Heart left ventricle (tissue), 16 donors: ENCODE results near the gene FLYWCH2. TPM values are rescaled to one million over a fixed set of nuclear protein-coding genes. Genes with fewer than 3 reads are reported as not detected.

Source experiments
- ATAC-seq, 4 donors: fragments of 200-7000 bp; cut with Tn5 transposase; one replicate each; pipeline ENCODE4 v1.9.1; 2020 to 2022; ENCODE audit warnings: moderate library complexity in 4 of 4, mild to moderate bottlenecking in 3 of 4, moderate number of reproducible peaks in 1 of 4
- DNase-seq, 5 donors: peaks; one replicate each; pipeline ENCODE4 v3.0.0-alpha.2; 2020
- H3K27ac ChIP-seq, 12 donors: fragments of 200-600 bp; sonication (generic) in 4 of 12; one replicate each; pipeline versions ENCODE4 v1.5.0 to v1.8.0; 2016 to 2022; ENCODE audit warnings: mild to moderate bottlenecking in 2 of 12
- H3K27me3 ChIP-seq, 9 donors: fragments of 200-600 bp; sonication (generic) in 2 of 9; one replicate each; pipeline versions ENCODE4 v1.5.1 to v1.8.0; 2016 to 2022; ENCODE audit warnings: mild to moderate bottlenecking in 3 of 9
- H3K36me3 ChIP-seq, 9 donors: fragments of 200-600 bp; sonication (generic) in 2 of 9; one replicate each; pipeline versions ENCODE4 v1.5.0 to v1.8.0; 2018 to 2022; ENCODE audit warnings: mild to moderate bottlenecking in 2 of 9
- H3K4me1 ChIP-seq, 12 donors: fragments of 200-600 bp; sonication (generic) in 4 of 12; one replicate each; pipeline versions ENCODE4 v1.5.0 to v1.8.0; 2016 to 2022; ENCODE audit warnings: mild to moderate bottlenecking in 3 of 12
- H3K4me3 ChIP-seq, 12 donors: fragments of 200-600 bp; sonication (generic) in 4 of 12; one replicate each; pipeline versions ENCODE4 v1.5.0 to v1.8.0; 2017 to 2022; ENCODE audit warnings: mild to moderate bottlenecking in 9 of 12, moderate library complexity in 4 of 12
- H3K9me3 ChIP-seq, 12 donors: fragments of 200-600 bp; sonication (generic) in 4 of 12; one replicate each; pipeline versions ENCODE4 v1.5.0 to v1.8.0; 2016 to 2022; ENCODE audit warnings: mild to moderate bottlenecking in 1 of 12
- POLR2A ChIP-seq, 2 donors: fragments of 450-650 bp; IDR thresholded peaks; one replicate each; pipeline ENCODE4 v1.6.1; 2017; ENCODE audit warnings: antibody characterized with exemption in 2 of 2, mild to moderate bottlenecking in 2 of 2, moderate library complexity in 2 of 2
- WGBS, 4 donors: extraction: QIAGEN DNeasy Blood & Tissue Kit in 2 of 4; methylation state at CpG; one replicate each; pipeline versions ENCODE4 v1.1.5 to v1.1.7; 2013 to 2018; 5-methylcytosine and 5-hydroxymethylcytosine counted together
- intact Hi-C, 10 donors: fragments of 100-400 bp; cut with DNase I; formaldehyde crosslinking; loops; one replicate each; pipeline versions ENCODE4 v1.11.1 to v1.14.2; 2022
- polyA plus RNA-seq, 2 donors: library from polyadenylated mRNA; stranded (reverse); fragments of 200-250 nt; gene quantifications; one replicate each; pipeline ENCODE4 v1.2.3, GENCODE V29; 2013
- total RNA-seq, 9 donors: library from RNA; depleted of rRNA in 2 of 9; stranded (reverse); fragments of >200 nt in 2 of 9; fragmentation: NEBNext Ultra II Directional in 3 of 9; extraction: Animal tissue kit (Norgen Biotek cat#: 25700) in 3 of 9; gene quantifications; one replicate each; pipeline versions ENCODE4 v1.1.0 to v1.2.4, GENCODE V29; 2016 to 2023
- TF ChIP-seq, protein P1 (sequence below), 12 donors: fragments of 200-600 bp; sonication (generic) in 4 of 12; IDR thresholded peaks; one replicate each; pipeline versions ENCODE4 v1.5.0 to v1.8.0; 2018 to 2022; ENCODE audit warnings: antibody characterized with exemption in 12 of 12, mild to moderate bottlenecking in 5 of 12
- donor health status: ischemic (EF 13 %, LVEDD 7.1; RV severe dilation, severe dysfunction).
- donor health status: healthy with polysubstance abuse.
- donor health status: DM: no; HTN: yes; CAD: no.
- donor health status: DM: no; HTN: no; CAD: no.
- donor health status: ischemic (EF 25% LVEDD 6.9; RV normal size, moderate dysfunction).
- donor health status: ischemic (EF 25% LVEDD 5.7; RV mildly dilated, moderate dysfunction).
- donor health status: healthy.
- donor health status: DM: yes; HTN: yes; CAD: no.
- donor health status: ischemic (EF 35%, LVEDD 5.7; RV mildly dilated, moderate dysfunction).
- donor health status: nonischemic (EF 11% LVEDD 7.7; RV severe dilation, severe dysfunction).
- donor health status: DM: yes; HTN: yes; CAD: no.
- donor health status: PGD.
- donor health status: ischemic (EF 29% LVEDD 5.4; RV normal size, mild dysfunction).
- donor health status: nonischemic (EF 23%, LVEDD 6.1; RV moderate dilation, normal function).

Gene FLYWCH2
- total and polyA plus RNA-seq, 11 donors: 20.1 to 64.1 (median 23.7) TPM

GRCh38 chr16:2881783-2882649 is 999 bp upstream of the FLYWCH2 start:
- peak overlapping the region; percentile 54 to 99 (median 88) for H3K4me3 ChIP-seq
- peak overlapping the region; percentile 70 to 99 (median 96) for H3K27ac ChIP-seq
- peak in 1 of 2 donors; percentile 5 for TF ChIP-seq POLR2A (IDR thresholded peaks at IDR 0.05)
- TF ChIP-seq, protein P1, sequence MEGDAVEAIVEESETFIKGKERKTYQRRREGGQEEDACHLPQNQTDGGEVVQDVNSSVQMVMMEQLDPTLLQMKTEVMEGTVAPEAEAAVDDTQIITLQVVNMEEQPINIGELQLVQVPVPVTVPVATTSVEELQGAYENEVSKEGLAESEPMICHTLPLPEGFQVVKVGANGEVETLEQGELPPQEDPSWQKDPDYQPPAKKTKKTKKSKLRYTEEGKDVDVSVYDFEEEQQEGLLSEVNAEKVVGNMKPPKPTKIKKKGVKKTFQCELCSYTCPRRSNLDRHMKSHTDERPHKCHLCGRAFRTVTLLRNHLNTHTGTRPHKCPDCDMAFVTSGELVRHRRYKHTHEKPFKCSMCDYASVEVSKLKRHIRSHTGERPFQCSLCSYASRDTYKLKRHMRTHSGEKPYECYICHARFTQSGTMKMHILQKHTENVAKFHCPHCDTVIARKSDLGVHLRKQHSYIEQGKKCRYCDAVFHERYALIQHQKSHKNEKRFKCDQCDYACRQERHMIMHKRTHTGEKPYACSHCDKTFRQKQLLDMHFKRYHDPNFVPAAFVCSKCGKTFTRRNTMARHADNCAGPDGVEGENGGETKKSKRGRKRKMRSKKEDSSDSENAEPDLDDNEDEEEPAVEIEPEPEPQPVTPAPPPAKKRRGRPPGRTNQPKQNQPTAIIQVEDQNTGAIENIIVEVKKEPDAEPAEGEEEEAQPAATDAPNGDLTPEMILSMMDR (IDR thresholded peaks at IDR 0.05): no peak
- H3K27me3 ChIP-seq: no peaks in the 10 kb centered on the region
- H3K36me3 ChIP-seq: no peaks in the 10 kb centered on the region
- WGBS, 4 donors: 6 to 11% (median 10%) methylated on average over 39 to 52 of the region's 52 CpGs
- intact Hi-C loops: loop anchor here in 9 of 10 donors (2.0 kb wide), 2 partner anchors 21 to 23 kb away; no protein-coding TSS in a partner anchor
- DNase-seq (peak; percentile 42 to 82 (median 59)), ATAC-seq (peak in 3 of 4 donors; percentile 2 to 11 (median 8))
- peaks cover 0 to 4% (median 0%) of the 10 kb centered on the region in 12 donors for H3K9me3 ChIP-seq
- H3K4me1 ChIP-seq: peaks cover 0 to 16% (median 8%) of the 10 kb centered on the region in 12 donors

DNA sequence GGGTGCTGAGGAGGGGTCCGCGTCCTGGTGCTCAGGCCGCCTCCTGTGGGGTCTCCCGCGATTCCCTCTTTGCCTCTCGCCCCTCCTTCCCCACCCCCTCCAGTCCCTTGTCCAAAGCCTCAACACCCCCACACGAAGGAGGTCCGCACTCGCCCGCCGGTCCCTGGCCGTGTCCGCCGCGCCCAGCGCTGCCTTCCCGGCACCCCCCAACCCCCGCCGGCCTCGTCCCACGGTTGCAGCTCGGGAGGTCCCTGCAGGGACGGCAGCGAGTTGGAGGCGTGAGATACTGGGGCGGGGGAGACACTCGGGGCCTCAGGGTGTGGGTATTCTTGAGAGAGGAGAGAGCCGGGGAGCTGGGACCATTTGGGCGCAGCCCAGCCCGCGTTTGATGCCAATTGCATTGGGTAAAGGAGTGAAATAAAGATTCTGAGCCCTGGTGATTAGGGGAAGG is 468 bp downstream of the FLYWCH2 start:
- Histone ChIP-seq H3K4me1 (peaks cover 0 to 16% (median 8%) of the 10 kb centered on the region in 12 donors), H3K27ac (peak overlapping the region; percentile 70 to 99 (median 96)), H3K27me3 (no peaks in the 10 kb centered on the region), H3K36me3 (no peaks in the 10 kb centered on the region), H3K4me3 (peak overlapping the region; percentile 64 to 99 (median 88)), H3K9me3 (peaks cover 0 to 5% (median 0%) of the 10 kb centered on the region in 12 donors)
- DNase-seq (peak in 3 of 5 donors; percentile 45 to 76 (median 56)), ATAC-seq (peak in 2 of 4 donors; percentile 8 to 10)
- TF ChIP-seq, protein P1 (IDR thresholded peaks at IDR 0.05): peak in 1 of 12 donors; percentile 13
- TF ChIP-seq POLR2A (IDR thresholded peaks at IDR 0.05): no peak
- WGBS, 4 donors: 0 to 1% (median 0%) methylated on average over 17 to 31 of the region's 31 CpGs
- intact Hi-C loops: loop anchor here in 9 of 10 donors (2.0 kb wide), 2 partner anchors 19 to 21 kb away; no protein-coding TSS in a partner anchor

- no peaks in the 10 kb centered on the region for H3K27me3 ChIP-seq
- no peak for TF ChIP-seq POLR2A (IDR thresholded peaks at IDR 0.05)
- TF ChIP-seq, protein P1 (IDR thresholded peaks at IDR 0.05): no peak
- H3K36me3 ChIP-seq: no peaks in the 10 kb centered on the region
- DNase-seq: no peak
- H3K9me3 ChIP-seq: peaks cover 0 to 8% (median 0%) of the 10 kb centered on the region in 12 donors
- H3K4me3 ChIP-seq: peak overlapping the region; percentile 64 to 99 (median 88)
- no peak for ATAC-seq
- peaks cover 0 to 16% (median 8%) of the 10 kb centered on the region in 12 donors for H3K4me1 ChIP-seq
- H3K27ac ChIP-seq: peak overlapping the region in 10 of 12 donors; percentile 95 to 99 (median 97)
- intact Hi-C loops: no loop called here
- 39 to 61% (median 54%) methylated on average over 18 of the region's 18 CpGs for WGBS, 4 donors
Measured at GRCh38 chr16:2884041-2884451, 1.0 kb downstream of the FLYWCH2 start.

- peaks cover 0 to 37% (median 17%) of the 10 kb centered on the region in 9 donors for H3K36me3 ChIP-seq
- TF ChIP-seq, protein P1 (IDR thresholded peaks at IDR 0.05): no peak
- no peak for TF ChIP-seq POLR2A (IDR thresholded peaks at IDR 0.05)
- H3K4me3 ChIP-seq: no peak overlapping the region
- ATAC-seq (no peak), DNase-seq (no peak)
- 86 to 92% (median 88%) methylated on average over 31 of the region's 31 CpGs for WGBS, 4 donors
- H3K9me3 ChIP-seq: no peaks in the 10 kb centered on the region
- intact Hi-C loops: no loop called here
- no peaks in the 10 kb centered on the region for H3K27me3 ChIP-seq
- peaks cover 0 to 19% (median 10%) of the 10 kb centered on the region in 12 donors for H3K4me1 ChIP-seq
- H3K27ac ChIP-seq: no peak overlapping the region
Measured at GRCh38 chr16:2894231-2894630, 11.2 kb downstream of the FLYWCH2 start.
